ENCODE results near the gene HLA-E. TPM values are rescaled to one million over a fixed set of nuclear protein-coding genes. Genes with fewer than 3 reads are reported as not detected.
A peak's percentile ranks its signal among the peaks of the same experiment; 100 is the strongest.

HLA-E gene
- total and polyA plus RNA-seq, 8 donors, result 65.7 to 158 (median 86.7) TPM

DNA sequence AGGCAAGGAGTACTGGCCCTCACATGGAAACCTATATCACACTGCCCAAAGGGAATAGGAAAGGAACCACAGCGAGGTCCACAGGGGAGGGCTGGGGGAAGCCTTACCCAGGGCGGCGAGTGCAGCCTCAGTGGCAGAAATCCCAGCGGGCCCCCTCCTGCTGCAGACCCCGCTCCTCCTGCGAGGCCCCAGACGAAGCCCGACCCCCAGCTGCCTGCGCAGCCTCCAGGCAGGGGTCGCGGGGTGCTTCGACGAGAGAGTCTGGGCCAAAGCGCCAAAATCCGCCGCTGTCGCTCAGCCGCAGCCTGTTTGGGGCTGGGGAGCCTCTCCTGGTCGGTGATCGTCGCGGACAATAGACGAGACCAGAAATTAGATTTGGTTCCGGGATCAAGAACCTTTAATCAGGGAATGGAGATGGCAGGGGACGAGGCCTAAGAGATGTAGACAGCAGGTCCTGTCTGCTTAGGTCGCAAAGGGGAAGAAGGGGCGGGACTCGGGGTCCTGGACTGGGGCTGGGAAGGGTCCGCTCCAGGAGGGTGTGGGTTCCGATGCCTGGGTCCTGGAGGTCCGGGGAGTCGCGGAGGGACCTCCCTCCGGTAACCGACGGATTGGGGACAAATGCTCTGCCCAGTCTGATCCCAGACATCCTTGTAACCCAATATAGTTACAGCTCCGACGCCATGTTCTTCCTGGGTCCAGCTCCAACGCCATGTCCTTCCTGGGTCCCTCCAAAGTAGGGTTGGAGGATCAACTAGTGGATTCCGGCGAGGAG, 36.4 kb upstream of the HLA-E start:
- DNase-seq (peak in 1 of 6 donors; percentile 69), ATAC-seq (no peak), FAIRE-seq (no peak)
- H3K36me3 ChIP-seq, result no peaks in the 10 kb centered on the region
- H3K4me3 ChIP-seq, result no peak overlapping the region
- peaks cover 0 to 59% (median 0%) of the 10 kb centered on the region in 4 donors for H3K27me3 ChIP-seq
- H3K4me1 ChIP-seq, result no peaks in the 10 kb centered on the region
- H3K9me3 ChIP-seq, result no peaks in the 10 kb centered on the region
- intact Hi-C loops (cut with DNase I), result no loop called here
- TF ChIP-seq, protein P1, sequence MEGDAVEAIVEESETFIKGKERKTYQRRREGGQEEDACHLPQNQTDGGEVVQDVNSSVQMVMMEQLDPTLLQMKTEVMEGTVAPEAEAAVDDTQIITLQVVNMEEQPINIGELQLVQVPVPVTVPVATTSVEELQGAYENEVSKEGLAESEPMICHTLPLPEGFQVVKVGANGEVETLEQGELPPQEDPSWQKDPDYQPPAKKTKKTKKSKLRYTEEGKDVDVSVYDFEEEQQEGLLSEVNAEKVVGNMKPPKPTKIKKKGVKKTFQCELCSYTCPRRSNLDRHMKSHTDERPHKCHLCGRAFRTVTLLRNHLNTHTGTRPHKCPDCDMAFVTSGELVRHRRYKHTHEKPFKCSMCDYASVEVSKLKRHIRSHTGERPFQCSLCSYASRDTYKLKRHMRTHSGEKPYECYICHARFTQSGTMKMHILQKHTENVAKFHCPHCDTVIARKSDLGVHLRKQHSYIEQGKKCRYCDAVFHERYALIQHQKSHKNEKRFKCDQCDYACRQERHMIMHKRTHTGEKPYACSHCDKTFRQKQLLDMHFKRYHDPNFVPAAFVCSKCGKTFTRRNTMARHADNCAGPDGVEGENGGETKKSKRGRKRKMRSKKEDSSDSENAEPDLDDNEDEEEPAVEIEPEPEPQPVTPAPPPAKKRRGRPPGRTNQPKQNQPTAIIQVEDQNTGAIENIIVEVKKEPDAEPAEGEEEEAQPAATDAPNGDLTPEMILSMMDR (IDR thresholded peaks at IDR 0.05), result no peak
- WGBS, 2 donors, result 39 to 40% methylated on average over 37 to 41 of the region's 41 CpGs
- no peak overlapping the region for H3K27ac ChIP-seq

DNA sequence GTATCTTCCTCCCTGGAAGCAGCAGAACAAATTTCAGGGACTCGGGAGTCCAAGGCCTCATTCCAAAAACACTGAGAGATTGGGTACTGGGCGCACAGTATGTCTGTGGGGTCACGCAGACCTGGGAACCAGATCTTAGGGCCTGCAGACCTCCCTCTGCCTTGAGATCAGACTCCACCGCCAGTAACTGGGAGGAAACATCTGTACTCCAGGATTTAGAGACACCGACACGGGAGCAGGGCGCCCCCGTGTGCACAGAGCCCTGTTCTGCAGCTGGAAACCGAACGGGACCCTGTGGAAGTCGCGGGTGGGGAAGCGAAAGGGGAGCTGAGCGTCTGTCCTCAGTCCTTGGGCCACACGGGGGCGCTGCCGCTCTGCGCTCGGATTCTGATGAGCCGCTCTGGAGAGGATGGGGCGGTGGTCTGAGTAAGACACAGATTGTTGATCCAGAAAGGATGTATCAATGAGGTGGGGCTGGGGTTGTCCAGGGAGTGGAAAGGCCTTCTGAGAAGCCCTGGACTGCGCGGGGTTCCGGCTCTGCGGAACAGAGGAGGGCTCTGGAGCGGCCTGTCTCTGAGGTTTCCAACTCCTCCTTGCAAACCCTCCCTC, 35.7 kb upstream of the HLA-E start:
- Histone ChIP-seq H3K27me3 (peaks cover 0 to 63% (median 0%) of the 10 kb centered on the region in 4 donors), H3K4me3 (no peak overlapping the region)
- FAIRE-seq, result no peak

DNA sequence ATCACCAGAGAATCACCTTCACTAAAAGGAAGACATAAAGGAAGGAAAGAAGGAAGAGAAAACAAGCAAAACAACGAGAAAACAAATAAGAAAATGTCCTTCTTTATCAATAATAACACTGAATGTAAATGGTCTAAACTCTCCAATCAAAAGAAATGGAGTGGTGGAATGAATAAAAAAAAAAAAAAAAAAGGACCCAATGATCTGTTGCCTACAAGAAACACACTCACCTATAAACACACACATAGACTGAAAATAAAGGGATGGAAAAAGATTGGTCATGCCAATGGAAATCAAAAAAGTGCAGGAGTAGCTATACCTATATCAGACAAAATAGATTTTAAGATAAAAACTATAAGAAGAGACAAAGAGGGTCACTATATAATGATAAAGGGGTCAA, 30.2 kb upstream of the HLA-E start:
- intact Hi-C loops (cut with DNase I), result no loop called here
- Histone ChIP-seq H3K36me3 (no peaks in the 10 kb centered on the region), H3K9me3 (no peaks in the 10 kb centered on the region), H3K27me3 (peaks cover 0 to 81% (median 7%) of the 10 kb centered on the region in 4 donors), H3K27ac (no peak overlapping the region), H3K4me3 (no peak overlapping the region), H3K4me1 (peaks cover 0 to 4% (median 0%) of the 10 kb centered on the region in 3 donors)
- DNase-seq (no peak), ATAC-seq (no peak), FAIRE-seq (no peak)
- 28 to 30% methylated on average over 1 of the region's 1 CpG for WGBS, 2 donors
- TF ChIP-seq, protein P1 (IDR thresholded peaks at IDR 0.05), result no peak

More for the DNA sequence above, 35.7 kb upstream of the HLA-E start:
- intact Hi-C loops (cut with DNase I), result no loop called here
- WGBS, 2 donors, result 6 to 8% methylated on average over 21 to 26 of the region's 26 CpGs
- H3K4me1 ChIP-seq, result no peaks in the 10 kb centered on the region
- no peaks in the 10 kb centered on the region for H3K9me3 ChIP-seq
- TF ChIP-seq, protein P1 (IDR thresholded peaks at IDR 0.05), result peak; percentile 9 to 77 (median 46)
- ATAC-seq, result peak; percentile 86 to 93 (median 90)
- H3K27ac ChIP-seq, result no peak overlapping the region
- no peaks in the 10 kb centered on the region for H3K36me3 ChIP-seq
- peak; percentile 69 to 92 (median 82) for DNase-seq

DNA sequence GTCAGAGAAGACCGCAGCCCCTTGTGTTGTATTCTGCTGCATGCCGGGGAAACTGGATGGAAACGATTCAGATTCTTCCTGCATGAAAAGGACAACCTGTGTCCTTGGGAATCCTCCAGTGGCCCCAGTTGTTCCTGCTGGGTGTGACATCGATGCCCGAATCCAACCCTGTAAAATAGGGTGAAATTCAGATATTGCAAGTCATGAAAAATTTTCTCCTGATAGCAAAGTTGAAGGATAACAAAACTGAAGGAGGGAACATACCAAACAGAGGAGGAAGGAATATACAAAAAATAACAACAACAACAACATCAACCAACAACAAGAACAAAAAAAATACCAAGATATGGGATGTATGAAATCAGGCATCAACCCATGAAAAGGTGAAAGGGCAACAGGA, 28.3 kb upstream of the HLA-E start:
- no peaks in the 10 kb centered on the region for H3K9me3 ChIP-seq
- DNase-seq (no peak), FAIRE-seq (no peak), ATAC-seq (no peak)
- peaks cover 0 to 73% (median 8%) of the 10 kb centered on the region in 4 donors for H3K27me3 ChIP-seq
- H3K36me3 ChIP-seq, result no peaks in the 10 kb centered on the region
- peaks cover 0 to 8% (median 0%) of the 10 kb centered on the region in 3 donors for H3K4me1 ChIP-seq
- intact Hi-C loops (cut with DNase I), result no loop called here
- TF ChIP-seq, protein P1 (IDR thresholded peaks at IDR 0.05), result no peak
- 58 to 59% methylated on average over 5 of the region's 5 CpGs for WGBS, 2 donors
- H3K4me3 ChIP-seq, result no peak overlapping the region
- no peak overlapping the region for H3K27ac ChIP-seq

Data from pancreas (tissue), 10 donors.